SK-N-MC (cell line): ENCODE data around the gene IRF6.

ENCODE experiments used
- EZH2 ChIP-seq: fragments of 200-600 bp; sonication (generic); IDR thresholded peaks from one replicate; pipeline ENCODE4 v1.6.1; 2017; ENCODE audit warnings: antibody characterized with exemption
- FOXP2 ChIP-seq: optimal IDR thresholded peaks from 2 replicates; pipeline ENCODE3; 2011; ENCODE audit warnings: mild to moderate bottlenecking, moderate library complexity; ENCODE audit not compliant: insufficient read depth; ENCODE audit errors: extremely low read length, control extremely low read depth
- POLR2AphosphoS5 ChIP-seq: IDR thresholded peaks from 2 replicates; pipeline ENCODE4 v1.6.1; 2012; ENCODE audit warnings: mild to moderate bottlenecking, low read depth, low read length, borderline replicate concordance

- no peak for TF ChIP-seq EZH2
- no peak for TF ChIP-seq POLR2AphosphoS5
- TF ChIP-seq FOXP2, result no peak
These were observed 14.0 kb downstream of the IRF6 start for GRCh38 chr1:209791920-209792319.
